CD4-positive, CD25-positive, alpha-beta regulatory T cell (primary cell): ENCODE measurements around the gene RREB1. TPM values are rescaled to one million over a fixed set of nuclear protein-coding genes. Genes with fewer than 3 reads are reported as not detected.

Experiments used
- ATAC-seq, 2 donors: fragments of 150-1000 bp; cut with Tn5 transposase; one replicate each; pipeline ENCODE4 v1.10.0; 2021; ENCODE audit warnings: low read depth in 2 of 2, moderate number of reproducible peaks in 2 of 2, moderate library complexity in 1 of 2
- DNase-seq, 3 donors: peaks; one replicate each; pipeline versions ENCODE4 v3.0.0 to v3.0.0-alpha.2; 2012 to 2022; ENCODE audit warnings: mixed read lengths in 1 of 3
- H3K27ac ChIP-seq: one replicate; pipeline ENCODE4 v1.7.0; 2013; ENCODE audit warnings: mild to moderate bottlenecking, low read length; ENCODE audit not compliant: insufficient read depth, poor library complexity, severe bottlenecking
- H3K27me3 ChIP-seq: one replicate; pipeline ENCODE4 v1.7.0; 2013; ENCODE audit warnings: low read length; ENCODE audit not compliant: control insufficient read depth, insufficient read depth
- H3K36me3 ChIP-seq: one replicate; pipeline ENCODE4 v1.7.0; 2013; ENCODE audit warnings: mild to moderate bottlenecking, low read length, moderate library complexity; ENCODE audit not compliant: control insufficient read depth, insufficient read depth
- H3K4me1 ChIP-seq: 2 replicates; pipeline ENCODE4 v1.7.0; 2013; ENCODE audit warnings: mild to moderate bottlenecking, low read length; ENCODE audit not compliant: insufficient read depth, control insufficient read depth, poor library complexity, severe bottlenecking
- H3K4me3 ChIP-seq: one replicate; pipeline ENCODE4 v1.7.0; 2013; ENCODE audit warnings: low read depth, mild to moderate bottlenecking, low read length, moderate library complexity
- H3K9me3 ChIP-seq, 2 experiments: 1 replicate in 1 of 2; 2 replicates in 1 of 2; pipeline ENCODE4 v1.7.0; 2013; ENCODE audit warnings: low read length in 2 of 2, mild to moderate bottlenecking in 1 of 2, moderate library complexity in 1 of 2; ENCODE audit not compliant: control insufficient read depth in 2 of 2
- H3K27ac Mint-ChIP-seq, 3 donors: one replicate each; pipeline ENCODE4 v1.8.0; 2020 to 2022; ENCODE audit warnings: mild to moderate bottlenecking in 3 of 3, mixed read lengths in 3 of 3, moderate library complexity in 2 of 3
- H3K27me3 Mint-ChIP-seq: one replicate; pipeline ENCODE4 v1.8.0; 2022; ENCODE audit warnings: mild to moderate bottlenecking, mixed read lengths
- H3K36me3 Mint-ChIP-seq: one replicate; pipeline ENCODE4 v1.8.0; 2020; ENCODE audit warnings: mixed read lengths
- H3K4me1 Mint-ChIP-seq, 4 donors: one replicate each; pipeline ENCODE4 v1.8.0; 2020 to 2022; ENCODE audit warnings: mixed read lengths in 4 of 4, mild to moderate bottlenecking in 1 of 4
- H3K4me3 Mint-ChIP-seq, 4 donors: one replicate each; pipeline ENCODE4 v1.8.0; 2020 to 2022; ENCODE audit warnings: mild to moderate bottlenecking in 4 of 4, mixed read lengths in 4 of 4, moderate library complexity in 3 of 4
- H3K9me3 Mint-ChIP-seq, 7 donors: one replicate each; pipeline ENCODE4 v1.8.0; 2020 to 2022; ENCODE audit warnings: mixed read lengths in 7 of 7, mild to moderate bottlenecking in 3 of 7, moderate library complexity in 2 of 7
- polyA plus RNA-seq, 4 donors: library from polyadenylated mRNA; unstranded; fragments of 300-500 nt; fragmentation: Illumina TruSeq; gene quantifications; one replicate each; pipeline ENCODE4 v1.2.3, GENCODE V29; 2021
- total RNA-seq: library from RNA; stranded (reverse); gene quantifications from one replicate; pipeline ENCODE4 v1.2.3, GENCODE V29; 2022

RREB1 gene
- total and polyA plus RNA-seq, 5 donors from 2014 or later: 1.2 to 45.2 (median 2.3) TPM

GRCh38 chr6:7203939-7204338, 96.2 kb downstream of the RREB1 start:
- peaks cover 0 to 2% (median 0%) of the 10 kb centered on the region in 7 donors for H3K9me3 Mint-ChIP-seq
- no peak overlapping the region for H3K27ac Mint-ChIP-seq
- Histone ChIP-seq H3K27ac (no peak overlapping the region), H3K27me3 (no peaks in the 10 kb centered on the region), H3K9me3 (no peaks in the 10 kb centered on the region), H3K4me3 (no peak overlapping the region), H3K36me3 (peaks cover 40% of the 10 kb centered on the region), H3K4me1 (no peaks in the 10 kb centered on the region)
- DNase-seq (no peak), ATAC-seq (no peak)
- no peak overlapping the region for H3K4me3 Mint-ChIP-seq
- H3K4me1 Mint-ChIP-seq: peaks cover 4 to 35% (median 18%) of the 10 kb centered on the region in 4 donors
- peaks cover 35% of the 10 kb centered on the region for H3K36me3 Mint-ChIP-seq
- H3K27me3 Mint-ChIP-seq: no peaks in the 10 kb centered on the region

- no peak overlapping the region for H3K4me3 ChIP-seq
Observed at GRCh38 chr6:7204726-7205125, 97.0 kb downstream of the RREB1 start.

DNA sequence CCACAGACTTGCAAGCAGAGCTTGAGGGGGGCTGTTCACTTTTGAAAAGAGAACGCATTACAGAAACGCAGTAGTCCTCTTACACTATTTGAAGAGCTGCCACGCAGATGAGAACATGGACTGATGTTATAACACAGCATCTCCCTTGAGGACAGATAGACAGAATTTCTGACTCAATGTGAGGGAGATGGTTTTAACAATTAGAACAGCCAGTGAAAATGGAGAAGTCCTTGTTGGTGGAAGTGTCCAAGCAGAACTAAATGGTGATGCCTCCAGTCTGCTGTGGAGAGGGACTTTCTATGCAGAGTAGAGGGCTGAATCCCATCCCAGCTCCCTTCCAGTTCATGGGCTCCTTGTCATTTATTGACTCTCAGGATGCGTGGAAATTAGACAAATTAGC, 100.0 kb downstream of the RREB1 start:
- H3K9me3 Mint-ChIP-seq: peaks cover 0 to 2% (median 0%) of the 10 kb centered on the region in 7 donors
- Histone ChIP-seq H3K27ac (no peak overlapping the region), H3K4me1 (no peaks in the 10 kb centered on the region), H3K9me3 (no peaks in the 10 kb centered on the region), H3K27me3 (no peaks in the 10 kb centered on the region), H3K36me3 (peaks cover 59% of the 10 kb centered on the region), H3K4me3 (no peak overlapping the region)
- ATAC-seq (no peak), DNase-seq (no peak)
- no peak overlapping the region for H3K4me3 Mint-ChIP-seq
- H3K27ac Mint-ChIP-seq: no peak overlapping the region
- H3K27me3 Mint-ChIP-seq: no peaks in the 10 kb centered on the region
- H3K36me3 Mint-ChIP-seq: peaks cover 36% of the 10 kb centered on the region
- H3K4me1 Mint-ChIP-seq: peaks cover 2 to 16% (median 11%) of the 10 kb centered on the region in 4 donors

More at GRCh38 chr6:7204726-7205125, 97.0 kb downstream of the RREB1 start:
- Histone ChIP-seq H3K36me3 (peaks cover 45% of the 10 kb centered on the region), H3K9me3 (no peaks in the 10 kb centered on the region), H3K27me3 (no peaks in the 10 kb centered on the region), H3K27ac (no peak overlapping the region), H3K4me1 (no peaks in the 10 kb centered on the region)
- Mint-ChIP-seq H3K9me3 (peaks cover 0 to 2% (median 0%) of the 10 kb centered on the region in 7 donors), H3K36me3 (peaks cover 29% of the 10 kb centered on the region), H3K27me3 (no peaks in the 10 kb centered on the region), H3K4me1 (peaks cover 2 to 29% (median 12%) of the 10 kb centered on the region in 4 donors), H3K27ac (peak overlapping the region in 1 of 3 donors; percentile 11), H3K4me3 (no peak overlapping the region)
- DNase-seq: no peak
- no peak for ATAC-seq

DNA sequence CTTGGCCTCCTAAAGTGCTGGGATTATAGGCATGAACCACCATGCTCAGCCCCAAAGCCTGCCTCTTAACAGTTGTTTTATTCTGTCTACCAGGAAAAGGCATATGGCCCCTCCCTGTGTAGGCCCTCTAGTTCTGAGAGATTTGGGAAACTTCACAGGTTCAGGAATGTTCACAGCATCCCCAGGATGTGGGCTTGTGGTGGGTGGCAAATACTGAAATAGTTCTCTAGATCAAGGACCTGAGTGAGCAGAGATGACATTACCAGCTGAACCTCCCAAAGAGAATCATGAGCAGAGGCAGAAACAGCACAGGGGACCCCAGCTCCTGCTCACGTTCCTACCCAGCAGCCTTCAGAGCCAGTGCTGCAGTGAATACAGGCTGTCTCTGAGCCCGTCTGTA, 105.7 kb downstream of the RREB1 start:
- H3K36me3 ChIP-seq: peaks cover 75% of the 10 kb centered on the region
- Mint-ChIP-seq H3K27me3 (no peaks in the 10 kb centered on the region), H3K9me3 (no peaks in the 10 kb centered on the region), H3K4me3 (no peak overlapping the region), H3K36me3 (peaks cover 39% of the 10 kb centered on the region), H3K27ac (peak overlapping the region in 1 of 3 donors; percentile 20), H3K4me1 (peaks cover 2 to 6% (median 4%) of the 10 kb centered on the region in 4 donors)
- no peaks in the 10 kb centered on the region for H3K27me3 ChIP-seq
- DNase-seq (no peak), ATAC-seq (no peak)
- no peak overlapping the region for H3K4me3 ChIP-seq
- H3K9me3 ChIP-seq: no peaks in the 10 kb centered on the region
- no peaks in the 10 kb centered on the region for H3K4me1 ChIP-seq
- H3K27ac ChIP-seq: no peak overlapping the region

DNA sequence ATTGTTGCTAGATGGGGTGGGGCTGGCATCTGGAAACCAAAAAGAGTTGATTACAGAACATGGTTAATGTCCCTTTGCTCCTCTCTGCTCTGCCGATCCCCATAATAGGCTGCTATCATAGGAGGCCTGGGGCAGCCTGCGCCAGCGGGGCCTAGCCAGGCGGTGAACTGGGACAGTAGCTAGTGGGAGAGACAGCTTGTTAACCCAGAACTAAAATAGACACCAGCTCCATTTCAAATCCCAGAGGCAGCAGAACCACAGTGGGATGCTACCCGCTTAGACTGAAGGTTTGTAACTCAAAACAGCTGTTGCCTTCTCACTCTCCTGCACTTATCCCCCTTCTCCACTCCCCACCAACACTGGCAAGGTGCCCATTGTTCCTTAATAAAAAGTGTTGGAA, 106.7 kb downstream of the RREB1 start:
- Histone ChIP-seq H3K27ac (no peak overlapping the region), H3K9me3 (no peaks in the 10 kb centered on the region), H3K4me1 (no peaks in the 10 kb centered on the region), H3K27me3 (no peaks in the 10 kb centered on the region), H3K4me3 (no peak overlapping the region), H3K36me3 (peaks cover 79% of the 10 kb centered on the region)
- Mint-ChIP-seq H3K4me1 (peaks cover 2 to 7% (median 4%) of the 10 kb centered on the region in 4 donors), H3K9me3 (no peaks in the 10 kb centered on the region), H3K27me3 (no peaks in the 10 kb centered on the region), H3K4me3 (no peak overlapping the region), H3K27ac (peak overlapping the region in 2 of 3 donors; percentile 6 to 21), H3K36me3 (peaks cover 39% of the 10 kb centered on the region)
- no peak for ATAC-seq
- no peak for DNase-seq

GRCh38 chr6:7215131-7215530, 107.4 kb downstream of the RREB1 start:
- peaks cover 83% of the 10 kb centered on the region for H3K36me3 ChIP-seq
- H3K4me3 Mint-ChIP-seq: no peak overlapping the region
- DNase-seq (no peak), ATAC-seq (no peak)
- H3K4me1 Mint-ChIP-seq: peaks cover 2 to 7% (median 4%) of the 10 kb centered on the region in 4 donors
- H3K9me3 Mint-ChIP-seq: no peaks in the 10 kb centered on the region
- no peak overlapping the region for H3K4me3 ChIP-seq
- no peaks in the 10 kb centered on the region for H3K27me3 Mint-ChIP-seq
- no peaks in the 10 kb centered on the region for H3K27me3 ChIP-seq
- no peaks in the 10 kb centered on the region for H3K4me1 ChIP-seq
- peaks cover 45% of the 10 kb centered on the region for H3K36me3 Mint-ChIP-seq
- no peak overlapping the region for H3K27ac ChIP-seq
- no peak overlapping the region for H3K27ac Mint-ChIP-seq
- no peaks in the 10 kb centered on the region for H3K9me3 ChIP-seq

GRCh38 chr6:7215798-7216231, 108.1 kb downstream of the RREB1 start:
- Mint-ChIP-seq H3K9me3 (no peaks in the 10 kb centered on the region), H3K27me3 (no peaks in the 10 kb centered on the region), H3K36me3 (peaks cover 42% of the 10 kb centered on the region), H3K4me1 (peaks cover 1 to 7% (median 4%) of the 10 kb centered on the region in 4 donors), H3K4me3 (no peak overlapping the region), H3K27ac (peak overlapping the region in 2 of 3 donors; percentile 14 to 42)
- Histone ChIP-seq H3K4me1 (no peaks in the 10 kb centered on the region), H3K27ac (no peak overlapping the region), H3K36me3 (peaks cover 80% of the 10 kb centered on the region), H3K9me3 (no peaks in the 10 kb centered on the region), H3K4me3 (no peak overlapping the region), H3K27me3 (no peaks in the 10 kb centered on the region)
- DNase-seq (no peak), ATAC-seq (no peak)

DNA sequence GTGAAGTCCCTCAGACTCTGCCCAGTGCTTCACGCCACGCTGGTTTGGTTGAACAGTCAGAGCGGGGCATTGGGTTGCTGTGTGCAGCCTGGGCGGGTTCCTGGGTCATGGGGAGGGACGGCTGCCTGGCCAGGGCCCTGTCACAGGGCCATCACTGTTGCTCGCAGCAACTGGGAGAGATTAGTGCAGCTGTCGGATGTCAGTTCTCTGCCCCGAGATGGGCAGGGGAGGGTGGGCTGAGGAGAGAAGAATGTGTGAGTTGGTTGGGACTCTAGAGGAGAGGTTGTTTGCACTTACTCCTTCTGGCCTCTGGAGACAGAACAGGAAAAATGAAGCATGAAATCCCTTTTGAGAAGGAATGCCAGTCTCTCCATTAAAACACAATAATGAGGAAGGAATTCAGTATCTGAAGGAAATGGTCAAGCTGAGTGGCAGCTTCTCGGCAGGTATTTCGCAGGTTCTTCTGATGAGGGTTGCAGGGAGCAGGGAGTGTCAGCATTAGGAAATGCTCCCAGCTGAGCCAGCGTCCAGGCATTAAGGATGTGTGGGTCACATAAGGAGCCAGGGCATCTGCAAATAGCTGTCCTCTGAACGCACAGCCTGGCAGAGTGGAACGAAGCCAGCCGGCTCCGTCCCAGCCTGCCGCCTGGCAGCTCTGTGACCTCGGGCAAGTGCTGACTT, 109.3 kb downstream of the RREB1 start:
- Histone ChIP-seq H3K9me3 (no peaks in the 10 kb centered on the region), H3K27ac (no peak overlapping the region), H3K4me3 (no peak overlapping the region), H3K27me3 (no peaks in the 10 kb centered on the region), H3K36me3 (peaks cover 76% of the 10 kb centered on the region), H3K4me1 (no peaks in the 10 kb centered on the region)
- DNase-seq (no peak), ATAC-seq (no peak)
- Mint-ChIP-seq H3K9me3 (no peaks in the 10 kb centered on the region), H3K4me3 (no peak overlapping the region), H3K36me3 (peaks cover 41% of the 10 kb centered on the region), H3K27me3 (no peaks in the 10 kb centered on the region), H3K4me1 (peaks cover 0 to 10% (median 4%) of the 10 kb centered on the region in 4 donors), H3K27ac (no peak overlapping the region)
